Measurements from ENCODE around the gene LRRC4C. TPM values are rescaled to one million over a fixed set of nuclear protein-coding genes. Genes with fewer than 3 reads are reported as not detected.
"Not testable (repeated sequence)": the region's sequence is repeated elsewhere in the genome, so short reads cannot be mapped to it uniquely, and the experiment has no call there.

Gene LRRC4C
- total RNA-seq, 1 donor from 2014 or later: 14.0 TPM

- Mint-ChIP-seq H3K4me1 (ENCODE audit: unreplicated experiment) (no peaks in the 10 kb centered on the region), H3K4me3 (no peak overlapping the region), H3K36me3 (no peaks in the 10 kb centered on the region), H3K9me3 (no peaks in the 10 kb centered on the region), H3K27me3 (no peaks in the 10 kb centered on the region), H3K27ac (no peak overlapping the region)
- no peak for TF ChIP-seq CTCF (conservative IDR thresholded peaks at IDR 0.05)
- no peak for DNase-seq (ENCODE audit: extremely low spot score, unreplicated experiment)
These were observed 582.2 kb downstream of the LRRC4C start for GRCh38 chr11:40877256-40877655.

- peak overlapping the region; percentile 82 for H3K27ac Mint-ChIP-seq
- no peak for DNase-seq (ENCODE audit: extremely low spot score, unreplicated experiment)
- H3K27me3 Mint-ChIP-seq: no peaks in the 10 kb centered on the region
- H3K4me1 Mint-ChIP-seq (ENCODE audit: unreplicated experiment): peaks cover 12% of the 10 kb centered on the region
- peak overlapping the region; percentile 46 for H3K4me3 Mint-ChIP-seq
- peaks cover 8% of the 10 kb centered on the region for H3K9me3 Mint-ChIP-seq
- no peak for TF ChIP-seq CTCF (conservative IDR thresholded peaks at IDR 0.05)
- H3K36me3 Mint-ChIP-seq: no peaks in the 10 kb centered on the region
These were observed 591.3 kb downstream of the LRRC4C start for GRCh38 chr11:40867991-40868632.

- not testable (repeated sequence) for H3K9me3 Mint-ChIP-seq; H3K27me3 Mint-ChIP-seq; H3K36me3 Mint-ChIP-seq; H3K4me1 Mint-ChIP-seq (ENCODE audit: unreplicated experiment); DNase-seq (ENCODE audit: extremely low spot score, unreplicated experiment); H3K4me3 Mint-ChIP-seq; H3K27ac Mint-ChIP-seq
These were observed 601.7 kb downstream of the LRRC4C start for GRCh38 chr11:40857754-40858153.

GRCh38 chr11:40842750-40843339 lies 616.6 kb downstream of the LRRC4C start:
- Mint-ChIP-seq H3K9me3 (no peaks in the 10 kb centered on the region), H3K27ac (no peak overlapping the region), H3K27me3 (no peaks in the 10 kb centered on the region), H3K4me1 (ENCODE audit: unreplicated experiment) (no peaks in the 10 kb centered on the region), H3K4me3 (no peak overlapping the region), H3K36me3 (no peaks in the 10 kb centered on the region)
- DNase-seq (ENCODE audit: extremely low spot score, unreplicated experiment): no peak
- no peak for TF ChIP-seq CTCF (conservative IDR thresholded peaks at IDR 0.05)

GRCh38 chr11:40841231-40841630 lies 618.2 kb downstream of the LRRC4C start:
- no peaks in the 10 kb centered on the region for H3K4me1 Mint-ChIP-seq (ENCODE audit: unreplicated experiment)
- no peak for DNase-seq (ENCODE audit: extremely low spot score, unreplicated experiment)
- no peaks in the 10 kb centered on the region for H3K9me3 Mint-ChIP-seq

More at GRCh38 chr11:40841231-40841630, 618.2 kb downstream of the LRRC4C start:
- no peaks in the 10 kb centered on the region for H3K27me3 Mint-ChIP-seq
- no peak overlapping the region for H3K4me3 Mint-ChIP-seq
- H3K27ac Mint-ChIP-seq: no peak overlapping the region
- no peak for TF ChIP-seq CTCF (conservative IDR thresholded peaks at IDR 0.05)
- H3K36me3 Mint-ChIP-seq: no peaks in the 10 kb centered on the region
